CD14-positive monocyte (primary cell): ENCODE results near the gene LRP1B. TPM values are rescaled to one million over a fixed set of nuclear protein-coding genes. Genes with fewer than 3 reads are reported as not detected.

ENCODE experiments used
- DNase-seq, 3 donors: peaks; one replicate each; pipeline ENCODE4 v3.0.0-alpha.2; 2011 to 2022
- H2AFZ ChIP-seq: 2 replicates; pipeline ENCODE4 v1.6.0; 2012; ENCODE audit warnings: mild to moderate bottlenecking, low read depth, low read length, inconsistent platforms; ENCODE audit not compliant: insufficient read depth, poor library complexity, severe bottlenecking
- H3K27ac ChIP-seq, 2 donors: 1 replicate in 1 of 2; 2 replicates in 1 of 2; pipeline ENCODE4 v1.5.1; 2012 to 2013; ENCODE audit warnings: low read length in 2 of 2, control low read depth in 1 of 2, inconsistent platforms in 1 of 2, low read depth in 1 of 2, mild to moderate bottlenecking in 1 of 2
- H3K27me3 ChIP-seq, 2 donors: one replicate each; pipeline versions ENCODE4 v1.6.0 to v1.6.1; 2011 to 2013; ENCODE audit warnings: low read length in 2 of 2; ENCODE audit not compliant: control insufficient read depth in 2 of 2, insufficient read depth in 2 of 2
- H3K36me3 ChIP-seq, 2 donors: replicated peaks in 1 of 2; 1 replicate in 1 of 2; 2 replicates in 1 of 2; pipeline versions ENCODE4 v1.5.1 to v1.6.1; 2012 to 2013; ENCODE audit warnings: low read length in 2 of 2, control low read depth in 1 of 2, inconsistent platforms in 1 of 2, mild to moderate bottlenecking in 1 of 2; ENCODE audit not compliant: insufficient read depth in 2 of 2, control insufficient read depth in 1 of 2
- H3K4me1 ChIP-seq, 2 donors: 1 replicate in 1 of 2; 2 replicates in 1 of 2; pipeline versions ENCODE4 v1.5.1 to v1.6.1; 2012 to 2013; ENCODE audit warnings: low read length in 2 of 2, control low read depth in 1 of 2, inconsistent platforms in 1 of 2, mild to moderate bottlenecking in 1 of 2, moderate library complexity in 1 of 2; ENCODE audit not compliant: insufficient read depth in 2 of 2, control insufficient read depth in 1 of 2
- H3K4me2 ChIP-seq: replicated peaks from 2 replicates; pipeline ENCODE3; 2012; ENCODE audit warnings: low read length, moderate library complexity, mild to moderate bottlenecking; ENCODE audit not compliant: poor library complexity, severe bottlenecking; ENCODE audit errors: extremely low read depth
- H3K4me3 ChIP-seq, 3 experiments: fragments of 200-600 bp in 1 of 3; sonication (generic) in 1 of 3; replicated peaks in 1 of 3; 1 replicate in 2 of 3; 2 replicates in 1 of 3; pipeline ENCODE4 v1.5.1; 2011 to 2013; ENCODE audit warnings: low read length in 3 of 3, mild to moderate bottlenecking in 3 of 3, control low read depth in 2 of 3, low read depth in 2 of 3, inconsistent platforms in 1 of 3, moderate library complexity in 1 of 3
- H3K79me2 ChIP-seq: 2 replicates; pipeline ENCODE4 v1.6.0; 2012; ENCODE audit warnings: mild to moderate bottlenecking, control low read depth, inconsistent platforms, low read length, moderate library complexity; ENCODE audit not compliant: insufficient read depth
- H3K9ac ChIP-seq: 2 replicates; pipeline ENCODE4 v1.6.0; 2017; ENCODE audit warnings: low read length, mild to moderate bottlenecking; ENCODE audit not compliant: insufficient read depth, poor library complexity, severe bottlenecking
- H3K9me3 ChIP-seq, 2 donors: replicated peaks in 1 of 2; 1 replicate in 1 of 2; 2 replicates in 1 of 2; pipeline versions ENCODE4 v1.5.1 to v1.6.1; 2012 to 2013; ENCODE audit warnings: low read length in 2 of 2, control low read depth in 1 of 2; ENCODE audit not compliant: control insufficient read depth in 1 of 2, insufficient read depth in 1 of 2
- H4K20me1 ChIP-seq: 2 replicates; pipeline ENCODE4 v1.6.0; 2012; ENCODE audit warnings: mild to moderate bottlenecking, low read length, control low read depth, moderate library complexity; ENCODE audit not compliant: insufficient read depth
- H3K27ac Mint-ChIP-seq, 7 donors: one replicate each; pipeline ENCODE4 v1.8.0; 2020; ENCODE audit warnings: mild to moderate bottlenecking in 7 of 7, mixed read lengths in 7 of 7, moderate library complexity in 6 of 7, inconsistent platforms in 2 of 7
- H3K27me3 Mint-ChIP-seq, 3 donors: one replicate each; pipeline ENCODE4 v1.8.0; 2021 to 2022; ENCODE audit warnings: low read depth in 3 of 3, mild to moderate bottlenecking in 3 of 3, mixed read lengths in 3 of 3, moderate library complexity in 3 of 3, inconsistent platforms in 1 of 3
- H3K36me3 Mint-ChIP-seq, 2 donors: one replicate each; pipeline ENCODE4 v1.8.0; 2020; ENCODE audit warnings: mixed read lengths in 2 of 2, inconsistent platforms in 1 of 2, mild to moderate bottlenecking in 1 of 2
- H3K4me1 Mint-ChIP-seq: one replicate; pipeline ENCODE4 v1.8.0; 2020; ENCODE audit warnings: mild to moderate bottlenecking, mixed read lengths
- H3K4me3 Mint-ChIP-seq, 2 donors: one replicate each; pipeline ENCODE4 v1.8.0; 2020; ENCODE audit warnings: mild to moderate bottlenecking in 2 of 2, mixed read lengths in 2 of 2, moderate library complexity in 1 of 2
- H3K9me3 Mint-ChIP-seq, 7 donors: one replicate each; pipeline ENCODE4 v1.8.0; 2020 to 2022; ENCODE audit warnings: mixed read lengths in 7 of 7, mild to moderate bottlenecking in 6 of 7, moderate library complexity in 6 of 7, inconsistent platforms in 2 of 7
- CTCF ChIP-seq: fragments of 200-600 bp; IDR thresholded peaks from one replicate; pipeline ENCODE4 v1.8.0; 2022; ENCODE audit warnings: antibody characterized with exemption, mild to moderate bottlenecking
- WGBS: methylation state at CpG from one replicate; pipeline ENCODE4 v1.1.5; 2013; ENCODE audit warnings: missing lambda C conversion rate; ENCODE audit not compliant: insufficient coverage; 5-methylcytosine and 5-hydroxymethylcytosine counted together
- intact Hi-C, 2 donors: fragments of 100-400 bp; cut with micrococcal nuclease; formaldehyde crosslinking; loops; one replicate each; pipeline versions ENCODE4 v1.15.0 to v1.15.1; 2023
- polyA plus RNA-seq, 3 donors: library from polyadenylated mRNA; depleted of rRNA in 1 of 3; unstranded in 2 of 3; stranded (reverse) in 1 of 3; fragments of 300-500 nt in 2 of 3; fragments of >200 nt in 1 of 3; fragmentation: Illumina TruSeq in 2 of 3; gene quantifications; 1 replicate in 2 of 3; 2 replicates in 1 of 3; pipeline ENCODE4 v1.2.3, GENCODE V29; 2012 to 2021

Gene LRP1B
- polyA plus RNA-seq, 3 donors: not detected

DNA sequence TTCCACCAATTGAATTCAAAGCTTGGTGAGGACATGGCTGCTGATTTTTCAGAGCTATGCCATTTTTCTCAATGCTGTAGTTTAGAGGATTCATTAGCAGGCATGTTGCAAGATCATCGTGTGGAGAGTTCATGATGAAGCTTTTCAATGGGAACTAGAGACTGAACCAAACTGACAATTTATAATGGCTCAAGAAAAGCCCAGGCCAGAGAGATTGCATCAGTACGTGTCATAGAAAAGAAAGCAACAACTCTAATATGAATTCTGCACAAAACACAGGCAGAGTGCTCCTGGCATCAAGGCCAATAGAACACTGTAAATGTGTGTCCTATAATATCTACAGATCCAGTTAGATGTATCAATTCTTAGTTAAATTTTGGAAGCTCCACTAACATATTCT is 477.6 kb downstream of the LRP1B start:
- no peak for TF ChIP-seq CTCF
- no peak overlapping the region for H3K9ac ChIP-seq
- H3K36me3 ChIP-seq: no peaks in the 10 kb centered on the region
- no peak for DNase-seq
- Mint-ChIP-seq H3K4me3 (no peak overlapping the region), H3K9me3 (peaks cover 0 to 3% (median 0%) of the 10 kb centered on the region in 7 donors), H3K36me3 (no peaks in the 10 kb centered on the region), H3K27me3 (no peaks in the 10 kb centered on the region), H3K27ac (no peak overlapping the region), H3K4me1 (no peaks in the 10 kb centered on the region)
- no peak overlapping the region for H3K4me2 ChIP-seq
- no peak overlapping the region for H3K27ac ChIP-seq
- no peaks in the 10 kb centered on the region for H3K9me3 ChIP-seq
- no peak overlapping the region for H3K4me3 ChIP-seq
- no peaks in the 10 kb centered on the region for H4K20me1 ChIP-seq
- no peak overlapping the region for H2AFZ ChIP-seq
- H3K79me2 ChIP-seq: no peaks in the 10 kb centered on the region
- no CpG with 5 or more reads among the region's 2 CpGs for WGBS
- intact Hi-C loops: no loop called here
- H3K4me1 ChIP-seq: no peaks in the 10 kb centered on the region
- H3K27me3 ChIP-seq: no peaks in the 10 kb centered on the region

- Histone ChIP-seq H3K79me2 (no peaks in the 10 kb centered on the region), H4K20me1 (no peaks in the 10 kb centered on the region), H3K4me3 (no peak overlapping the region), H3K9me3 (no peaks in the 10 kb centered on the region), H3K36me3 (no peaks in the 10 kb centered on the region), H3K27me3 (no peaks in the 10 kb centered on the region), H3K4me2 (no peak overlapping the region), H3K9ac (no peak overlapping the region), H3K27ac (no peak overlapping the region), H3K4me1 (no peaks in the 10 kb centered on the region), H2AFZ (no peak overlapping the region)
- H3K27ac Mint-ChIP-seq: no peak overlapping the region
- H3K4me3 Mint-ChIP-seq: no peak overlapping the region
- H3K4me1 Mint-ChIP-seq: no peaks in the 10 kb centered on the region
- H3K9me3 Mint-ChIP-seq: peaks cover 0 to 3% (median 0%) of the 10 kb centered on the region in 7 donors
- no peak for TF ChIP-seq CTCF
- H3K27me3 Mint-ChIP-seq: no peaks in the 10 kb centered on the region
- no peak for DNase-seq
- H3K36me3 Mint-ChIP-seq: no peaks in the 10 kb centered on the region
- intact Hi-C loops: no loop called here
These were observed 478.5 kb downstream of the LRP1B start for GRCh38 chr2:141652308-141652707.
